Naive thymus-derived CD4-positive, alpha-beta T cell (primary cell): ENCODE data around the gene PTPRN2. TPM values are rescaled to one million over a fixed set of nuclear protein-coding genes. Genes with fewer than 3 reads are reported as not detected.

Experiments used
- ATAC-seq: fragments of 150-1000 bp; cut with Tn5 transposase; 2 replicates; pipeline ENCODE4 v1.10.0; 2021; ENCODE audit warnings: mild to moderate bottlenecking, moderate library complexity
- CTCF ChIA-PET: fragments of 350-600 bp; sonication (Branson Sonifier 250); formaldehyde crosslinking; loops from one replicate; lab custom pipeline; 2021; ENCODE audit warnings: antibody characterized with exemption; lab: Charles Lee
- POLR2A ChIA-PET: fragments of 350-600 bp; sonication (Branson Sonifier 250); formaldehyde crosslinking; loops from one replicate; lab custom pipeline; 2021; ENCODE audit warnings: antibody characterized with exemption, inconsistent platforms; lab: Charles Lee
- DNase-seq, 9 donors: peaks; one replicate each; pipeline versions ENCODE4 v3.0.0 to v3.0.0-alpha.2; 2020 to 2022; ENCODE audit warnings: mixed read lengths in 1 of 9
- H3K27ac ChIP-seq: one replicate; pipeline ENCODE4 v1.7.0; 2013; ENCODE audit warnings: mild to moderate bottlenecking, low read depth, low read length, moderate library complexity
- H3K27me3 ChIP-seq, 2 donors: one replicate each; pipeline ENCODE4 v1.7.0; 2013; ENCODE audit warnings: low read length in 2 of 2, mild to moderate bottlenecking in 2 of 2, moderate library complexity in 2 of 2; ENCODE audit not compliant: control insufficient read depth in 2 of 2, insufficient read depth in 2 of 2
- H3K36me3 ChIP-seq, 3 experiments: 1 replicate in 2 of 3; 2 replicates in 1 of 3; pipeline ENCODE4 v1.7.0; 2013; ENCODE audit warnings: low read length in 3 of 3, mild to moderate bottlenecking in 3 of 3, moderate library complexity in 1 of 3; ENCODE audit not compliant: insufficient read depth in 3 of 3, control insufficient read depth in 2 of 3
- H3K4me1 ChIP-seq, 2 donors: one replicate each; pipeline ENCODE4 v1.7.0; 2013; ENCODE audit warnings: low read length in 2 of 2, mild to moderate bottlenecking in 2 of 2, moderate library complexity in 1 of 2; ENCODE audit not compliant: control insufficient read depth in 2 of 2, insufficient read depth in 2 of 2
- H3K4me3 ChIP-seq: 2 replicates; pipeline ENCODE4 v1.7.0; 2013; ENCODE audit warnings: mild to moderate bottlenecking, low read length
- H3K9me3 ChIP-seq, 3 experiments: 1 replicate in 2 of 3; 2 replicates in 1 of 3; pipeline ENCODE4 v1.7.0; 2013; ENCODE audit warnings: low read length in 3 of 3; ENCODE audit not compliant: control insufficient read depth in 2 of 3
- H3K27ac Mint-ChIP-seq, 9 donors: one replicate each; pipeline ENCODE4 v1.8.0; 2020 to 2022; ENCODE audit warnings: mixed read lengths in 9 of 9, mild to moderate bottlenecking in 8 of 9, moderate library complexity in 5 of 9, inconsistent platforms in 2 of 9
- H3K27me3 Mint-ChIP-seq, 5 donors: one replicate each; pipeline ENCODE4 v1.8.0; 2021 to 2022; ENCODE audit warnings: mixed read lengths in 5 of 5, mild to moderate bottlenecking in 1 of 5
- H3K36me3 Mint-ChIP-seq, 5 donors: one replicate each; pipeline ENCODE4 v1.8.0; 2020 to 2022; ENCODE audit warnings: mixed read lengths in 5 of 5, mild to moderate bottlenecking in 3 of 5, inconsistent platforms in 1 of 5
- H3K4me1 Mint-ChIP-seq, 7 donors: one replicate each; pipeline ENCODE4 v1.8.0; 2020 to 2022; ENCODE audit warnings: mixed read lengths in 7 of 7, mild to moderate bottlenecking in 3 of 7, inconsistent platforms in 1 of 7
- H3K4me3 Mint-ChIP-seq, 10 donors: one replicate each; pipeline ENCODE4 v1.8.0; 2020 to 2022; ENCODE audit warnings: mild to moderate bottlenecking in 10 of 10, mixed read lengths in 10 of 10, moderate library complexity in 6 of 10, inconsistent platforms in 2 of 10
- H3K9me3 Mint-ChIP-seq, 11 donors: one replicate each; pipeline ENCODE4 v1.8.0; 2020 to 2022; ENCODE audit warnings: mixed read lengths in 11 of 11, mild to moderate bottlenecking in 4 of 11, inconsistent platforms in 1 of 11, moderate library complexity in 1 of 11
- intact Hi-C, 2 donors: fragments of 100-400 bp; cut with micrococcal nuclease; formaldehyde crosslinking; loops; one replicate each; pipeline ENCODE4 v1.15.1; 2023
- polyA plus RNA-seq, 2 donors: library from polyadenylated mRNA; unstranded; fragments of 300-500 nt; fragmentation: Illumina TruSeq; gene quantifications; one replicate each; pipeline ENCODE4 v1.2.3, GENCODE V29; 2021
- total RNA-seq, 6 experiments: library from RNA in 5 of 6; stranded (reverse) in 5 of 6; gene quantifications; 1 replicate in 5 of 6; 2 replicates in 1 of 6; pipeline ENCODE4 v1.2.3 and lab custom pipeline; 2021 to 2026

PTPRN2 gene
- total and polyA plus RNA-seq, 7 experiments from 2014 or later, result 0.58 to 2.3 (median 1.4) TPM

DNA sequence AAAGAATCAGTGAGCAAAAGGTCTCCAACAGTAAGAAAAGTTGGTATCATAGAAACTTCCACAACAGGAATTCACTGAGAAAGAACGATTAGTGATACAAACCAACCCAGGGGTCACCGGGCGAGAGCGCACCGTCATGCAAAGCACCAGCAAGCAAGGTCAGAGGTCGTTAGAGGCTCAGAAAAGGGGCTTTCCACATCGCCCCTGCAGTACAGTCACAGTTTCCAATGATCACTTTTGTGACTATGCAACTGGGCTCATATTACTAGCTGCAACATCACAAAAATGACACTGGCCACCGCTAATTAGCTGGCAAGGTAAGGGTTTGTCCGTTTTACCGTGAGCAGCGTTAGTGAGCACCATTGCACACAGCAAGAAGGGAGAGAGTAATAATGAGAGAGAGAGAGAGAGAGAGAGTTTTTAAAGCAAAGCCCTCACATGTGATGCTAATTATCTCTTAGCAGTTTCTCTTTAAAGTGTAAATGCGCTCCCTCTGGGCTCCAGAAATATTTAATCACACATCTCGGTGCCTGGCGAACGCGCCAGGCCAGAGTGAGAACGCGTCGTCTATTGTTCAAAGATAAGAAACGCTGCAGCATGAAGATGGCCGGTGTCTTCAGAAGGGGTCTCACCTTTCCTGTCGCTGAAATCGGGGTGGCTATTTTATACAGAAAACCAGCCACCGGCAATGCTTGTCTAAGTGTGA lies 1013.4 kb downstream of the PTPRN2 start:
- Mint-ChIP-seq H3K9me3 (no peaks in the 10 kb centered on the region), H3K4me1 (peaks cover 0 to 38% (median 29%) of the 10 kb centered on the region in 7 donors), H3K36me3 (peaks cover 0 to 4% (median 0%) of the 10 kb centered on the region in 5 donors), H3K27me3 (peaks cover 0 to 11% (median 0%) of the 10 kb centered on the region in 5 donors), H3K4me3 (peak overlapping the region in 1 of 10 donors; percentile 38), H3K27ac (peak overlapping the region in 3 of 9 donors; percentile 12 to 85 (median 18))
- POLR2A ChIA-PET, result no interaction called here
- CTCF ChIA-PET, result no interaction called here
- Histone ChIP-seq H3K27me3 (no peaks in the 10 kb centered on the region), H3K27ac (no peak overlapping the region), H3K36me3 (no peaks in the 10 kb centered on the region), H3K9me3 (no peaks in the 10 kb centered on the region), H3K4me1 (peaks cover 7 to 12% of the 10 kb centered on the region in 2 donors), H3K4me3 (no peak overlapping the region)
- intact Hi-C loops, result no loop called here
- DNase-seq (no peak), ATAC-seq (no peak)

- Histone ChIP-seq H3K36me3 (no peaks in the 10 kb centered on the region), H3K27ac (no peak overlapping the region), H3K4me1 (peaks cover 15 to 20% of the 10 kb centered on the region in 2 donors), H3K27me3 (no peaks in the 10 kb centered on the region), H3K9me3 (no peaks in the 10 kb centered on the region), H3K4me3 (no peak overlapping the region)
- ChIA-PET CTCF (no interaction called here), POLR2A (no interaction called here)
- no peak for ATAC-seq
- DNase-seq, result no peak
- H3K27me3 Mint-ChIP-seq, result peaks cover 0 to 11% (median 0%) of the 10 kb centered on the region in 5 donors
- intact Hi-C loops, result no loop called here
- peaks cover 9 to 49% (median 39%) of the 10 kb centered on the region in 7 donors for H3K4me1 Mint-ChIP-seq
- H3K9me3 Mint-ChIP-seq, result no peaks in the 10 kb centered on the region
- H3K4me3 Mint-ChIP-seq, result no peak overlapping the region
- H3K36me3 Mint-ChIP-seq, result peaks cover 0 to 4% (median 0%) of the 10 kb centered on the region in 5 donors
- H3K27ac Mint-ChIP-seq, result no peak overlapping the region
Measured at GRCh38 chr7:157573244-157573643, 1014.4 kb downstream of the PTPRN2 start.

- peaks cover 20 to 24% of the 10 kb centered on the region in 2 donors for H3K4me1 ChIP-seq
- Mint-ChIP-seq H3K27me3 (peaks cover 0 to 13% (median 0%) of the 10 kb centered on the region in 5 donors), H3K9me3 (no peaks in the 10 kb centered on the region), H3K4me3 (no peak overlapping the region), H3K36me3 (peaks cover 0 to 4% (median 0%) of the 10 kb centered on the region in 5 donors), H3K27ac (no peak overlapping the region), H3K4me1 (peaks cover 12 to 53% (median 42%) of the 10 kb centered on the region in 7 donors)
- POLR2A ChIA-PET, result no interaction called here
- no peak overlapping the region for H3K4me3 ChIP-seq
- no peaks in the 10 kb centered on the region for H3K36me3 ChIP-seq
- H3K27me3 ChIP-seq, result no peaks in the 10 kb centered on the region
- CTCF ChIA-PET, result interaction anchor here (0.6 kb wide), 1 partner anchor 96 kb away, joined by 3 read pairs; no protein-coding TSS in a partner anchor
- intact Hi-C loops, result no loop called here
- no peak overlapping the region for H3K27ac ChIP-seq
- DNase-seq, result no peak
- no peak for ATAC-seq
- no peaks in the 10 kb centered on the region for H3K9me3 ChIP-seq
Measured at GRCh38 chr7:157572622-157573021, 1015.0 kb downstream of the PTPRN2 start.

- intact Hi-C loops, result no loop called here
- H3K4me1 ChIP-seq, result peaks cover 16 to 18% of the 10 kb centered on the region in 2 donors
- H3K27me3 Mint-ChIP-seq, result peaks cover 0 to 11% (median 0%) of the 10 kb centered on the region in 5 donors
- H3K36me3 ChIP-seq, result no peaks in the 10 kb centered on the region
- no peak overlapping the region for H3K27ac ChIP-seq
- H3K4me1 Mint-ChIP-seq, result peaks cover 12 to 37% (median 28%) of the 10 kb centered on the region in 7 donors
- H3K9me3 Mint-ChIP-seq, result no peaks in the 10 kb centered on the region
- ATAC-seq, result no peak
- peaks cover 0 to 5% (median 3%) of the 10 kb centered on the region in 5 donors for H3K36me3 Mint-ChIP-seq
- no peaks in the 10 kb centered on the region for H3K9me3 ChIP-seq
- H3K27me3 ChIP-seq, result no peaks in the 10 kb centered on the region
- DNase-seq, result no peak
- H3K27ac Mint-ChIP-seq, result peak overlapping the region in 2 of 9 donors; percentile 18 to 48
- CTCF ChIA-PET, result no interaction called here
- peak overlapping the region in 1 of 10 donors; percentile 87 for H3K4me3 Mint-ChIP-seq
- no peak overlapping the region for H3K4me3 ChIP-seq
- POLR2A ChIA-PET, result no interaction called here
Measured at GRCh38 chr7:157570531-157571200, 1017.0 kb downstream of the PTPRN2 start.

- Mint-ChIP-seq H3K4me3 (peak overlapping the region in 7 of 10 donors; percentile 24 to 95 (median 93)), H3K27ac (peak overlapping the region in 3 of 9 donors; percentile 18 to 55 (median 48)), H3K36me3 (peaks cover 0 to 5% (median 4%) of the 10 kb centered on the region in 5 donors), H3K9me3 (no peaks in the 10 kb centered on the region), H3K4me1 (peaks cover 12 to 34% (median 24%) of the 10 kb centered on the region in 7 donors), H3K27me3 (peaks cover 0 to 6% (median 0%) of the 10 kb centered on the region in 5 donors)
- Histone ChIP-seq H3K9me3 (no peaks in the 10 kb centered on the region), H3K27ac (no peak overlapping the region), H3K4me3 (no peak overlapping the region), H3K36me3 (no peaks in the 10 kb centered on the region), H3K27me3 (no peaks in the 10 kb centered on the region), H3K4me1 (peaks cover 11 to 15% of the 10 kb centered on the region in 2 donors)
- no peak for ATAC-seq
- no peak for DNase-seq
- intact Hi-C loops, result loop anchor here (1.0 to 2.0 kb wide), 4 partner anchors 57 to 137 kb away; no protein-coding TSS in a partner anchor
- CTCF ChIA-PET, result no interaction called here
- POLR2A ChIA-PET, result no interaction called here
Measured at GRCh38 chr7:157569967-157570366, 1017.7 kb downstream of the PTPRN2 start.

DNA sequence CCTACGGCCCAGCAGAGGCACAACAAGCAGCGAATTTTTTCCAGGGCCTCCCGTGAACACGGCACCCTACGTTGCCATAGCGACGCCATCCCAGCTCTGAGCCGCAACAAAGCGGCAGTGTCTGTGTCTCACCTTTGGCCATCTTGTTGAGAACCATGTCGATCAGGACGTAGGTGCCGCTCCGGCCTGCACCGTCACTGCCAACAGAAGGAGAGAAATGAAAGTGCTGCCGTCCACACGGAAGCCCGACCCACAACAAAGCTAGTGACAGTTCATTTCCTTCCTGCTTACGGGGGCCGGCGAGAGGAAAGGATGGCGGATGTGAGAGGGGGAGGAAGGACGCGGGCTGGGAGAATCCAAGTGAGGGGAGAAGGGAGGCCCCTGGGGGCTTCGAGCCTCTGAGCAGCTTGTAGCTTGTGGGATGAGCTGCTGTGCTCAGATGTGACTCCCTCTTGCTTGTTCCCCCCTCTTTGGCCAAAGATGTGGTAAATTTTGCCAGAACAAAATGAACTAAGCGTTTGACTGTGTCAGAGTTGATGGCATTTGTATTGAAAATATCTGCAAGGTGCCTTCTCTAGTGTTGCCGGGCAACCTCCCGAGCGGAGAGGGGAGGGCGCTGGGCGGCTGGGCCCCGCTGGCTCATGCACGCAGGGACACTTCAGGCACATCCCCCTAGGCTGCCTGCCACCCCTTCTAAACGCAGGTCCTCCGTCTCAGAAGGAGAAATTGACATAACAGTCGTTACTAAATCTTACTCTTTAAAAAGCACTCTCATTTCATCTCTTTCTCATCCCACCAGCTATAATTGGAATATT lies 1018.6 kb downstream of the PTPRN2 start:
- Histone ChIP-seq H3K27me3 (no peaks in the 10 kb centered on the region), H3K27ac (no peak overlapping the region), H3K36me3 (no peaks in the 10 kb centered on the region), H3K9me3 (no peaks in the 10 kb centered on the region), H3K4me3 (peak overlapping the region; percentile 54), H3K4me1 (peaks cover 11 to 15% of the 10 kb centered on the region in 2 donors)
- ChIA-PET POLR2A (interaction anchor here (0.8 to 1.5 kb wide), 3 partner anchors 98 to 283 kb away, joined by 3 read pairs; no protein-coding TSS in a partner anchor), CTCF (interaction anchor here (1.4 kb wide), 1 partner anchor 43 kb away, joined by 4 read pairs; no protein-coding TSS in a partner anchor)
- ATAC-seq (peak; percentile 84), DNase-seq (peak; percentile 36 to 73 (median 64))
- peak overlapping the region; percentile 87 to 98 (median 92) for H3K4me3 Mint-ChIP-seq
- intact Hi-C loops, result loop anchor here (1.0 to 2.0 kb wide), 4 partner anchors 58 to 136 kb away; no protein-coding TSS in a partner anchor
- H3K27me3 Mint-ChIP-seq, result peaks cover 0 to 6% (median 0%) of the 10 kb centered on the region in 5 donors
- peaks cover 0 to 6% (median 4%) of the 10 kb centered on the region in 5 donors for H3K36me3 Mint-ChIP-seq
- peak overlapping the region; percentile 63 to 95 (median 82) for H3K27ac Mint-ChIP-seq
- H3K4me1 Mint-ChIP-seq, result peaks cover 12 to 33% (median 24%) of the 10 kb centered on the region in 7 donors
- peaks cover 0 to 2% (median 0%) of the 10 kb centered on the region in 11 donors for H3K9me3 Mint-ChIP-seq
